ENCODE measurements around the gene STK10.

- no peak for TF ChIP-seq CTCF (IDR thresholded peaks at IDR 0.05)
- no peak for TF ChIP-seq EZH2 (IDR thresholded peaks at IDR 0.05; ENCODE audit: borderline replicate concordance, insufficient read depth, low read depth, low read length, poor library complexity, severe bottlenecking)
Observed at GRCh38 chr5:172111852-172112225, 76.2 kb downstream of the STK10 start.
